Activated CD8-positive, alpha-beta memory T cell treated with anti-CD3 and anti-CD28 coated beads, Interleukin-2, amount 50 U/mL, for 24 hours (primary cell): ENCODE measurements around the gene MARCHF4.
"Not testable (repeated sequence)": the region's sequence is repeated elsewhere in the genome, so short reads cannot be mapped to it uniquely, and the experiment has no call there.

ENCODE experiments used
- DNase-seq: peaks from one replicate; pipeline ENCODE4 v3.0.0-alpha.2; 2020; ENCODE audit errors: extremely low read depth

MARCHF4 gene

GRCh38 chr2:216392018-216392562, 19.8 kb upstream of the MARCHF4 start:
- no peak for DNase-seq

- DNase-seq, result no peak
Measured at GRCh38 chr2:216391401-216391800, 19.1 kb upstream of the MARCHF4 start.

- no peak for DNase-seq
Measured at GRCh38 chr2:216389570-216389969, 17.3 kb upstream of the MARCHF4 start.

GRCh38 chr2:216388046-216388884, 16.0 kb upstream of the MARCHF4 start:
- DNase-seq, result no peak

- no peak for DNase-seq
Measured at GRCh38 chr2:216387262-216387661, 15.0 kb upstream of the MARCHF4 start.

GRCh38 chr2:216385478-216385877, 13.2 kb upstream of the MARCHF4 start:
- DNase-seq, result no peak

- DNase-seq, result not testable (repeated sequence)
Measured at GRCh38 chr2:216384409-216384808, 12.1 kb upstream of the MARCHF4 start.

- DNase-seq, result no peak
Measured at GRCh38 chr2:216379977-216380376, 7.7 kb upstream of the MARCHF4 start.

- no peak for DNase-seq
Measured at GRCh38 chr2:216375286-216375685, 3.0 kb upstream of the MARCHF4 start.

GRCh38 chr2:216373896-216374295, 1.6 kb upstream of the MARCHF4 start:
- DNase-seq, result no peak

GRCh38 chr2:216372761-216373291, 543 bp upstream of the MARCHF4 start:
- DNase-seq, result no peak

GRCh38 chr2:216370961-216371712, 1.1 kb downstream of the MARCHF4 start:
- no peak for DNase-seq

- DNase-seq, result no peak
Measured at GRCh38 chr2:216369821-216370220, 2.5 kb downstream of the MARCHF4 start.

GRCh38 chr2:216366777-216367471, 5.4 kb downstream of the MARCHF4 start:
- DNase-seq, result no peak

GRCh38 chr2:216365518-216365917, 6.8 kb downstream of the MARCHF4 start:
- no peak for DNase-seq

GRCh38 chr2:216363221-216363620, 9.1 kb downstream of the MARCHF4 start:
- no peak for DNase-seq

- DNase-seq, result no peak
Measured at GRCh38 chr2:216362730-216363129, 9.6 kb downstream of the MARCHF4 start.

GRCh38 chr2:216355711-216356110, 16.6 kb downstream of the MARCHF4 start:
- DNase-seq, result no peak

- no peak for DNase-seq
Measured at GRCh38 chr2:216354306-216354705, 18.0 kb downstream of the MARCHF4 start.

- no peak for DNase-seq
Measured at GRCh38 chr2:216352653-216353270, 19.5 kb downstream of the MARCHF4 start.

GRCh38 chr2:216351172-216351925, 20.9 kb downstream of the MARCHF4 start:
- no peak for DNase-seq
